Dermis microvascular lymphatic vessel endothelial cell (primary cell): ENCODE measurements around the gene EIF2B1. TPM values are rescaled to one million over a fixed set of nuclear protein-coding genes. Genes with fewer than 3 reads are reported as not detected.
A peak's percentile ranks its signal among the peaks of the same experiment; 100 is the strongest.

ENCODE experiments used
- DNase-seq, 2 donors: peaks; one replicate each; pipeline versions ENCODE4 v3.0.0 to v3.0.0-alpha.2; 2010; ENCODE audit warnings: low read depth in 2 of 2
- total RNA-seq: library from RNA; depleted of rRNA; stranded (reverse); fragments of >200 nt; gene quantifications from 2 replicates; pipeline ENCODE4 v1.2.1, GENCODE V29; 2014

EIF2B1 gene
- total RNA-seq, 1 donor from 2014 or later, result 22.6 TPM

DNA sequence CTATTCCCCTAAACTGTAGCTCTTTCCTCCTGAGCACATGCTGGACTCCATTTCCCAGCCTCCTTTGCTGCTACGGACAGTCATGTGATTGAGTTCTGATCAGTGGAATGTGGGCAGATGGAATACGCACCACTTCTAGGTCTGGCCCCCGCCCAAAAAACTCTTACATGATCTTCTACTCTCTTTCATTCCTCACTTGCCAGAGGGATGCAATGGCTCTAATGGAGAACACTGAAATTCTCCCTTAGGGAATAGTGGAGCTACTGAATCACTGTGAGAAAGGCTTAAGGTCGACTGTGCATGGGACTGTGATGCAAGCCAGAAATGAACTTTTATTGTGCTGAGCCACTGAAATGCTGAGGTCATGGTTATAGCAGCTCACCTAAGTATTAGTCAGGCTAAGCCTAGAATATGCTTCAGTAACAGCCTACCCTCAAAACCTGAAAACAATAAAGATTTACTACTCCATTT, 62.1 kb downstream of the EIF2B1 start:
- peak in 1 of 2 donors; percentile 30 for DNase-seq

Other genes with a start within 250 kb of the EIF2B1 start
- gene KMT5A, start 249.6 kb downstream of the EIF2B1 start, total RNA-seq, result 24.9 and 25.4 TPM in 2 replicates
- 2.4 and 3.3 TPM in 2 replicates for gene RILPL2, start 197.0 kb downstream of the EIF2B1 start, total RNA-seq
- 9.4 and 11.3 TPM in 2 replicates for gene SNRNP35, start 175.5 kb downstream of the EIF2B1 start, total RNA-seq
- 3.1 and 5.3 TPM in 2 replicates for gene RILPL1, start 100.0 kb downstream of the EIF2B1 start, total RNA-seq
- 296 and 304 TPM in 2 replicates for gene TMED2, start 49.1 kb downstream of the EIF2B1 start, total RNA-seq
- gene DDX55, start 31.6 kb downstream of the EIF2B1 start, total RNA-seq, result 8.6 and 9.9 TPM in 2 replicates
- gene GTF2H3, start 143 bp upstream of the EIF2B1 start, total RNA-seq, result 20.4 and 20.7 TPM in 2 replicates
- gene TCTN2, start 37.4 kb upstream of the EIF2B1 start, total RNA-seq, result 4.7 and 5.9 TPM in 2 replicates
- gene ATP6V0A2, start 78.7 kb upstream of the EIF2B1 start, total RNA-seq, result 14.4 and 37.4 TPM in 2 replicates
- under 0.01 TPM in 2 replicates for gene DNAH10, start 128.6 kb upstream of the EIF2B1 start, total RNA-seq